GOT3 (cell line): ENCODE data around the gene EYA3.

Experiments used
- DNase-seq: peaks from one replicate; lab custom pipeline; 2025; ENCODE audit warnings: mixed read lengths; lab: John Stamatoyannopoulos, UW

Gene EYA3

DNA sequence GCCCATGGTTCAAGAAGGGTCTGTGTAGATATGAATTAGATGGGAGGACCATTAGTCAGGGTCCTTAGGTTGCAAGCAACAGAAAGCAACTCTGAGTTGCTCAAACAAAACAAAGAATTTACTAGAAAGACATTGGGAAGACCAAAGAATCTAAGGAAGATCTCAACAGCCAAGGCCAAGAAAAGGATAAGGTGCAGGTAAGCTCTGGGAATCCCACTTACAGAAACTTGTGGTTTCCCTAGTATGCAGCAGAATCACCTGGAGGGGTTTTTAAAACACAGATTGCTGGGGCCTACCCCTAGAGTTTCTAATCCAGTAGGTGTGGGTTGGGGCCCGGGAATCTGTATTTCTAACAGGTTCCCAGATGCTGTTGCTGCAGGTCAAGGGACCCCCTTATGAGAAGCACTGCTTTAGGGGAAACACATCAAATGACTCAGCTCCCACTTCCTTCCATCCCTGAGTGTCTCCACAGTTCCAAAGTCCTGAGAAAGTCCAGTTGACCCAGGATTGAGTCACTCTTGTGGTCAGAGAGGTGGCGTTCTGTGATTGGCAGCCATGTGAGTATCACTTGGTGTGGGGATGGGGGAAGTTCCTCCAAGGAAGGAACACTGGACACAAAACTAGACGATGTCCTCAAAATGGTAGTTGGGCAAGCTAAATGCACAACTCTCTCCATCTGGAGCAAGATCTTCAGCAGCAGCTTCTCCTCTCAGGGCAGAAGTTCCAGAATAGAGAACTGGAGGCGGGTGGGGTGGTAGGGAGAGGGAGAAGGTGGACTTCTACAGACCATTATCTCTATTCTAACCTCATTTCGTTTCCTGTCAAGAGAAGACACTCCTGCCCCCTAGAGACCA, 24.2 kb upstream of the EYA3 start:
- no peak for DNase-seq

DNA sequence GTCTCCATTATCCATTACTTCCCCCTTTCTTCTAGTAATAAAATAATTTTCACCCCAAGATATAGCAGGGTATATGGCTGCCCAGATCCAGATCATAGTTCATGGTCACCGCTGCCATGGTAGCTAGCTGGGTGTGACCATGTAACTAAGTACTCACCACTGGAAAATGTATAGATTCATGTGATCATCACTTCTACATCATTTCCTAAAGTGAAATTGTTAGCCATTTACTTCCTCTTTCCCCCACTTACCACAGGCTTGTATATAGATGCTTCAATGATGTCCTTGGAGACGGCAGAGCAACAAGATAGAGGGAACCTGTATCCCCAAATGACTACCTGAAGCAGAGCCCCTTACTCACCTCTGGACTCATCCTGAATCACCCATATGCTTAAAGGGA, 22.7 kb upstream of the EYA3 start:
- no peak for DNase-seq

DNA sequence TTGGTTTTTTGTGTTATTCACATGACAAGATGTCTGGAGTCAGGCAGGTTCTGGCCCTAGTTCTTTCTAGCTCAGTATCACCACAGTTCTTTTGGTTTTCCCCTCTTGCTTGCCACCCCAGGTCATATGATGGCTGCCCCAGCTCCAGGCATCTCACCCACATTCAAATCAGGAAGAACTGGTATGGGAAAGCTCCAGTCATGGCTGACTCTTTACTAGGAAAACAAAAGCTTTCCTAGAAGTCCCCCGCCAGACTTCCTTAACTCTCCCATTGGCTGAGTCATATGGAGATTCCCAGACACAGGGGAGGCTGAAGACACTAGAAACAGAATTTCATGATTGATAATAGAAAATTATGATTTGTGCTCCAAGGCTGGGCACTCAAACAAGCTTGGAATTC, 22.1 kb upstream of the EYA3 start:
- DNase-seq, result no peak

- no peak for DNase-seq
Measured at GRCh38 chr1:28109639-28110038, 21.2 kb upstream of the EYA3 start.

DNA sequence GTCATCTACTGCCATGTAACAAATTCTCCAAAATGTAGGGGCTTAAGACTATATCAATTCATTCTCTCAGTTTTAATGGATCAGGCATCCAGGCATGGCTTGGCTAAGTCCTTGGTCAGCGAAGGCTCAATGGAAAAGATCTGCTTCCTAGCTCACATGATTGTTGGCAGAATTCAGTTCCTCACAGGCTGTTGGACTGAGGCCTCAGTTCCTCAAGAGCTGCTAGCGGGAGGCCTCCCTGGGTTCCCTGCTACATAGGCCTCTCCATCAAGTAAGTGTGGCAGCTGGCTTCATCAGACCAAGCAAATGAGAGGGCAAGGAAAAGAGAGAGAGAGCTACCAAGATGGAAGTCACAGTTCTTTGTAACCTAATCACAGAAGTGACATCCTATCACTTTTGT, 19.6 kb upstream of the EYA3 start:
- no peak for DNase-seq

- DNase-seq, result no peak
Measured at GRCh38 chr1:28104866-28105467, 16.6 kb upstream of the EYA3 start.

DNA sequence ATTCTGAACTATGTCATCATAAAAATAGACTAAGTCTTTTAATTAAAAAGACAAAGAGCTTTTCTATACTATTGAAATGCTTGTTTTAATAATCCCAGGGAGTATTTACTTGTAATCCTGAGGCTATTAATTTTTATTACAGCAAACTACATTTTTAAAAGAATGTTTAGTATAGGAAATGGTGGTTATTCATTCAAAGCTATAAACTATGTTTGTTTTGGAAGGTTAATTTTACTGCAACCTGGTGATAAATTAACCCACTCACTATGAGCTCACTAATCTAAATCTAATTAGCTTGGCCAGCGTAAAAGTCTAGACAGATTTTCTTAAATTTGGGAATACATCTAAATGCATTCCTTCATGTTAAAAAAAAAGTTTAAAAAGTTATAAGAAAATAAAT, 13.8 kb upstream of the EYA3 start:
- no peak for DNase-seq

DNA sequence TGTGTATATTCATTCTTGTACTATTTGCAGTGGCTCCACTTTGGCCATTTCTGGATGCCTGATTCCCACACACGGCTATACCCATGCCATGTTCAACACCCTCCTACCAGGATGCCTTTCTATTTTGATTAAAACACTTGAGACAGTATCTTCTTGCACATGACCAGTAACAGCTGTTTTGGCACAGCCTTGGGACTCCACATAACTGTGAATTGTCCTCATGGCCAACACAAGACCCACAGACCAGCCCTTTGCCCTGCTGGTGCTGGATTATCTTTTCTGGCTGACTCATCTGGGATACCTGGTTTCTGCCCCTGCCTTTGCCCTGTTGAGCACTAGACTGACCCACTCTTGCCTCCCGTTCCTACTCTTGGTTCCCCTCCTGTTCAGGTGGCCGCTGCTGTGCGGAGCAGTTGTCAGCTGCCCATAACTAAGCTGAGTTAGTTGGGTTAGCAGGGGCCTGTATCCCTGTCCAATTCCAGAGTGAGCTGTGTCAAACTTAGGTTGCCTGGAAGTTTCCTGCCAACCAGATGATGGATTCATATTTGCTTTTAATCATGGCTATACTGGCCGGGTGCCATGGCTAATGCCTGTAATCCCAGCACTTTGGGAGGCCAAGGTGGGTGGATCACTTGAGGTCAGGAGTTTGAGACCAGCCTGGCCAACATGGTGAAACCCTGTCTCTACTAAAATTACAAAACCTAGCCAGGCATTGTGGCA, 10.8 kb upstream of the EYA3 start:
- no peak for DNase-seq

GRCh38 chr1:28097100-28097472, 8.7 kb upstream of the EYA3 start:
- no peak for DNase-seq

GRCh38 chr1:28096210-28097099, 8.0 kb upstream of the EYA3 start:
- no peak for DNase-seq

DNA sequence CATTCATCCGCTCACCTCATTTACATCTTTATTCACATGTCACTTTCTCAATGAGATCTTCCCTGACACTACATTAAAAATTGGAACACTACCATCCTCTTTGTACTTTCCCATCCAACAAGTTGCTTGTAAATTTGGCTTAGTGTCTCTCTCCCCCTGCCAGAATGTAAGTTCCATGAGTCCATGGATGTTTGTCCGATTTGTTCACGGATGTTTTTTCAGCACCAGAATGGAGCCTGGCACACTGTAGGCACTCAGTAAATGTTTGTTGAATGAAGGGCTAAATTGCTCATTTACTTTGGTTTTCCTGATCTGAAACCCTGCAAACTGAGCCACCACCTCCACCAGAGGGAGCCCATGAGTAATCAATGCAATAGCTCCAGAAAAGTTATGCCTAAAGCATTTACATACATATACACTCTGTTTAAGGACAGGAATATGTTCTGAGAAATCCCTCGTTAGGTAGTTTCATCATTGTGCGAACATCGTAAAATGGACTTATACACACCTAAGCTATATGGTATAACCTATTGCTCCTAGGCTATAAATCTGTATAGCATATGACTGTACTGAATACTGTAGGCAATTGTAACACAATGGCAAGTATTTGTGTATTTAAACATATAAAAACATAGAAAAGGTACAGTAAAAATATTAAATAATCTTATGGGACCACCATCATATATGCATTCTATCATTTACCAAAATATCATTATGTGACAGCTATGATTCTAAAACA, 2.8 kb upstream of the EYA3 start:
- no peak for DNase-seq

- no peak for DNase-seq
Measured at GRCh38 chr1:28087614-28088167, 719 bp downstream of the EYA3 start.

DNA sequence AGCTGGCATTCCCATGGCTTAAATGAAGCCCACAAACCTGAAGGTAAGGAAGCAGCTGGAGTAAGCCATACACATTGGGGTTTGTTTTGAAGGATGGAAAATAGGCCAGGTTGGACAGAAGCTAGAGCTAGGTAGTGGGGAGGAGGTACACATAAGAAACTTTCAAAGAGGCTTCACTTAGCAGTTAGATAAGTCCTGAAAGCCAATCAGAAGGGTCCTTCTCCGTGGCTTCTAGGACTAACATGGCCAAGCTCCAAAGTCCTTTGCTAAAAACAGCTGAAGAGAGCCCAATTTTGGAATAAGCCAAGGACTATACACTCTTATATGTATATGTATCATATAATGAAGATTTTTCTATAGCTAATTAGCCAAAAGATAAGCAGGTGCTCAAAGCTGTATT, 1.8 kb downstream of the EYA3 start:
- no peak for DNase-seq

DNA sequence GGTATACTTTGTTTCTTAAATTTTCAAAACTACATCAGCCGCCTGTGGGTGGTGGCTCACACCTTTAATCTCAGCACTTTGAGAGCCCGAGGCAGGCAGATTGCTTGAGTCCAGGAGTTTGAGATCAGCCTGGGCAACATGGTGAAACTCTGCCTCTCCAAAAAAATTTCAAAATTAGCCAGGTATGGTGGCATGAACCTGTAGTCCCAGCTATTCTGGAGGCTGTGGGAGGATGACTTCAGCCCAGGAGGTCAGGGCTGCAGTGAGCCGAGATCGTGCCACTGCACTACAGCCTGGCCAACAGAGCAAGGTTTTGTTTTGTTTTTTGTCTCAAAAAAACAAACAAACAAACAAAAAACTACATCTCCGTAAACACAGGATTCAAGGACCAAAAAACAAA, 3.3 kb downstream of the EYA3 start:
- DNase-seq, result no peak

- DNase-seq, result no peak
Measured at GRCh38 chr1:28083876-28084275, 4.5 kb downstream of the EYA3 start.

DNA sequence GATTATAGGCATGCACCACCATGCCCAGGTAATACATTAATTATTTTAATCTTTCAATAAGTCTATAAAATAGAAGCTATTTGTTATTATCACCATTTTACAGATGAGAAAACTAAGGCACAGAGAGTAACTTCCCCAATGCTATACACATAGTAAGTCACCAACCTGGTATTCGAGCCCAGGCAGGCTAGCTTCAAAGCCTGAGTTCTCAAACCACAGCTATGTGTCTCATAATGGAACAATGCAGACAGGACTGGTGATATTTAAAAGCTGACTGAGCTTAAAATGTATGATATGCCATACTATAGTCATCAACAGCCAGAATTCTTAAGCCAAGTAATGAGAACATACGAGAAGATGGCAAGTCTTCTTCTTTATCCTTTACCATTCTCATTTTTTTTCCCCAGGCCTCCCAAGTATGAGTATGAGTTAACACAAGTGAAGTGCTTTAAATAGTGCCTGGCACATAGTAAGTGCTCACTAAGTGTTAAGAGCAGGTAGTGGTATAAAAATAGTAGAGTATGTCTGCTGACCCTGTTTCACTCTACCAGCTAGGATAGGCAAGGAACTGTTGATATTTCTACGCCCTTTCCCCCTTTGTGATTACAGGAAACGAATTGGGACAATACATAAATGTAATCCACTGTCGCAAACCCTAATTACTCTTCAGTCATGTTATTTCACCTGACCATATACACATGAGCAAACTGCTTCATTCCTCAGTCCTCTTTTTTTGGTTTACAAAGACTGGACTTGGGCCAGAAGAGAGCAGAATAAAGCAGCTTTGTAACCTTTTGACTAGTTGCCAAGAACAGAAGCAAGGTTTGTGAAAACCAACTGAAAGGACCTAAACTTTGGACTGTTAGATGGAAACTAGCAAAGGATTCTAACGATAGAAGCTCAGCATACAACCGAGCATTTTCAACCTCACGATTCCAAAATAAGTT, 9.5 kb downstream of the EYA3 start:
- no peak for DNase-seq

- DNase-seq, result no peak
Measured at GRCh38 chr1:28078262-28078661, 10.1 kb downstream of the EYA3 start.

GRCh38 chr1:28074892-28075511, 13.4 kb downstream of the EYA3 start:
- no peak for DNase-seq

DNA sequence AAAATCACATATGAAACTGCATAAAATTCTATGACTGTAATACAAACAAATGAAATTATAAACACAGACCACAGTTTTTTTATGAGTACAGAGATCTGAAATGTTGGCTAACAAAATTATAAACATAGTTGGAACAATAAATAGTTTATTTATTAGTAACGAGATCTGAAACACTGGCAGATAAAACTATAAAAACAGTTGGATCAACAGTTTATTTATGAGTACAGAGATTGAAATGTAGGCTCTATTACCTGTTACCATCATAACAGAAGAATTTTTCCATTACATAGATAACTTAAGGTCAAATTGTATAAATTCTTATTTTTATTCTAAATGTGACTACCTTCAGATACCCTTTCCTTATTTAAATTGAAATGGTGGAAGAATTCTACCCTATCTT, 14.5 kb downstream of the EYA3 start:
- no peak for DNase-seq

DNA sequence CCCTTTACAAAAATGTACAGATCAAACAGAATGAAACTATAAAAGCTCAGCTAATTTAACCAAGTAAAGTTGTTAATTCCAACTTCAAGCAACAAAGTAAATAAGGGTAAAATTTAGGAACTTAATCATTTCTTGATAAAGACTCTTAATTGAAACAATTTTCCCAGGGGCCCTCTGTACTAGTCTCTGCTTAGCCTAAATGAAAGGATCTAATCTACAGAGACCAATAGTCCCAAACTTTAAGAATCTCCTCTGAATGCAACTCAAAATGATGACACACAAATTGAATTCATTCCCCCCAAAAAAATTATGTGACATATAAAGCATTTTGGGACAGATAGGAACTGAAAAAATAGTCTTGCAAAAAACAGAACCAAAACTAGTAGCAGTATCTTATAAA, 16.6 kb downstream of the EYA3 start:
- DNase-seq, result no peak
